ENCODE measurements around the gene TCERG1. TPM values are rescaled to one million over a fixed set of nuclear protein-coding genes. Genes with fewer than 3 reads are reported as not detected.

TCERG1 gene
- total RNA-seq, 4 donors from 2014 or later: 59.1 to 164 (median 65.1) TPM

GRCh38 chr5:146519554-146519953 lies 72.4 kb downstream of the TCERG1 start:
- 50% methylated on average over 2 of the region's 2 CpGs for WGBS
- no peak overlapping the region for H3K4me3 ChIP-seq
- DNase-seq (ENCODE audit: low spot score in 2 of 2): no peak

GRCh38 chr5:146520731-146521130 lies 73.6 kb downstream of the TCERG1 start:
- Histone ChIP-seq H3K4me1 (no peaks in the 10 kb centered on the region), H3K4me3 (no peak overlapping the region), H3K27me3 (no peaks in the 10 kb centered on the region), H3K36me3 (no peaks in the 10 kb centered on the region), H3K9me3 (no peaks in the 10 kb centered on the region), H3K27ac (no peak overlapping the region)
- TF ChIP-seq POLR2A (IDR thresholded peaks at IDR 0.05): no peak
- no peak for TF ChIP-seq POLR2AphosphoS5 (IDR thresholded peaks at IDR 0.05)
- no peak for TF ChIP-seq EP300 (IDR thresholded peaks at IDR 0.05)
- TF ChIP-seq CTCF (IDR thresholded peaks at IDR 0.05): no peak
- no peak for DNase-seq (ENCODE audit: low spot score in 2 of 2)
- WGBS: 72% methylated on average over 2 of the region's 2 CpGs

More at GRCh38 chr5:146519554-146519953, 72.4 kb downstream of the TCERG1 start:
- no peak for TF ChIP-seq EP300 (IDR thresholded peaks at IDR 0.05)
- no peak for TF ChIP-seq CTCF (IDR thresholded peaks at IDR 0.05)
- TF ChIP-seq POLR2AphosphoS5 (IDR thresholded peaks at IDR 0.05): no peak
- no peak for TF ChIP-seq POLR2A (IDR thresholded peaks at IDR 0.05)
- Histone ChIP-seq H3K36me3 (no peaks in the 10 kb centered on the region), H3K4me1 (no peaks in the 10 kb centered on the region), H3K9me3 (no peaks in the 10 kb centered on the region), H3K27ac (no peak overlapping the region), H3K27me3 (no peaks in the 10 kb centered on the region)

- DNase-seq (ENCODE audit: low spot score in 2 of 2): no peak
- Histone ChIP-seq H3K27me3 (no peaks in the 10 kb centered on the region), H3K9me3 (no peaks in the 10 kb centered on the region), H3K4me1 (no peaks in the 10 kb centered on the region), H3K36me3 (no peaks in the 10 kb centered on the region), H3K27ac (no peak overlapping the region), H3K4me3 (no peak overlapping the region)
- 69% methylated on average over 8 of the region's 8 CpGs for WGBS
- TF ChIP-seq CTCF (IDR thresholded peaks at IDR 0.05) (no peak), POLR2A (IDR thresholded peaks at IDR 0.05) (no peak), POLR2AphosphoS5 (IDR thresholded peaks at IDR 0.05) (no peak), EP300 (IDR thresholded peaks at IDR 0.05) (no peak)
These were observed 74.4 kb downstream of the TCERG1 start for GRCh38 chr5:146521403-146522106.

GRCh38 chr5:146523698-146524097 lies 76.6 kb downstream of the TCERG1 start:
- Histone ChIP-seq H3K4me1 (no peaks in the 10 kb centered on the region), H3K36me3 (no peaks in the 10 kb centered on the region), H3K27ac (no peak overlapping the region), H3K4me3 (no peak overlapping the region), H3K27me3 (no peaks in the 10 kb centered on the region), H3K9me3 (no peaks in the 10 kb centered on the region)
- TF ChIP-seq POLR2AphosphoS5 (IDR thresholded peaks at IDR 0.05) (no peak), EP300 (IDR thresholded peaks at IDR 0.05) (no peak)
- no peak for DNase-seq (ENCODE audit: low spot score in 2 of 2)
- WGBS: 72% methylated on average over 3 of the region's 3 CpGs

- Histone ChIP-seq H3K9me3 (no peaks in the 10 kb centered on the region), H3K36me3 (no peaks in the 10 kb centered on the region), H3K4me1 (no peaks in the 10 kb centered on the region), H3K4me3 (no peak overlapping the region), H3K27me3 (no peaks in the 10 kb centered on the region), H3K27ac (no peak overlapping the region)
- no peak for TF ChIP-seq POLR2AphosphoS5 (IDR thresholded peaks at IDR 0.05)
- no peak for TF ChIP-seq CTCF (IDR thresholded peaks at IDR 0.05)
- TF ChIP-seq POLR2A (IDR thresholded peaks at IDR 0.05): no peak
- TF ChIP-seq EP300 (IDR thresholded peaks at IDR 0.05): no peak
- 52% methylated on average over 3 of the region's 3 CpGs for WGBS
- no peak for DNase-seq (ENCODE audit: low spot score in 2 of 2)
These were observed 80.7 kb downstream of the TCERG1 start for GRCh38 chr5:146527785-146528184.
